H9 (cell line): Measurements from ENCODE around the gene ACTBL2. TPM values are rescaled to one million over a fixed set of nuclear protein-coding genes. Genes with fewer than 3 reads are reported as not detected.

ENCODE experiments used
- DNase-seq: peaks from one replicate; pipeline ENCODE4 v3.0.0-alpha.2; 2017
- H2AFZ ChIP-seq: one replicate; pipeline ENCODE4 v1.6.1; 2013; ENCODE audit warnings: mild to moderate bottlenecking, low read length, control low read depth, moderate library complexity
- H2AK5ac ChIP-seq: 2 replicates; pipeline ENCODE4 v1.6.1; 2013; ENCODE audit warnings: low read length, control low read depth, mixed read lengths; ENCODE audit not compliant: insufficient read length
- H2BK120ac ChIP-seq: one replicate; pipeline ENCODE4 v1.6.1; 2013; ENCODE audit warnings: low read depth, mild to moderate bottlenecking, low read length, control low read depth, inconsistent platforms; ENCODE audit not compliant: poor library complexity, severe bottlenecking
- H2BK12ac ChIP-seq: 2 replicates; pipeline ENCODE4 v1.6.1; 2013; ENCODE audit warnings: low read length, control low read depth, mixed read lengths, low read depth; ENCODE audit not compliant: insufficient read length
- H2BK15ac ChIP-seq: 2 replicates; pipeline ENCODE4 v1.6.1; 2013; ENCODE audit warnings: low read depth, low read length, control low read depth
- H2BK20ac ChIP-seq: one replicate; pipeline ENCODE4 v1.6.1; 2013; ENCODE audit warnings: low read depth, mild to moderate bottlenecking, low read length, control low read depth, inconsistent platforms; ENCODE audit not compliant: poor library complexity, severe bottlenecking
- H2BK5ac ChIP-seq: 2 replicates; pipeline ENCODE4 v1.6.1; 2013; ENCODE audit warnings: low read length, control low read depth, mixed read lengths; ENCODE audit not compliant: insufficient read length
- H3K14ac ChIP-seq: 2 replicates; pipeline ENCODE4 v1.6.1; 2013; ENCODE audit warnings: low read length, control low read depth; ENCODE audit not compliant: insufficient read depth
- H3K18ac ChIP-seq: 2 replicates; pipeline ENCODE4 v1.6.1; 2013; ENCODE audit warnings: low read depth, mild to moderate bottlenecking, mixed read lengths, low read length, control low read depth; ENCODE audit not compliant: insufficient read length
- H3K23ac ChIP-seq: 2 replicates; pipeline ENCODE4 v1.6.1; 2013; ENCODE audit warnings: low read length, control low read depth, mixed read lengths, low read depth; ENCODE audit not compliant: insufficient read length
- H3K23me2 ChIP-seq: 2 replicates; pipeline ENCODE4 v1.6.1; 2013; ENCODE audit warnings: low read depth, mild to moderate bottlenecking, mixed read lengths, low read length, control low read depth; ENCODE audit not compliant: insufficient read length, poor library complexity, severe bottlenecking
- H3K27ac ChIP-seq: 2 replicates; pipeline ENCODE4 v1.5.1; 2013; ENCODE audit warnings: low read length, control low read depth, mixed read lengths, low read depth; ENCODE audit not compliant: insufficient read length
- H3K27me3 ChIP-seq: 2 replicates; pipeline ENCODE4 v1.6.1; 2013; ENCODE audit warnings: low read length, control low read depth, inconsistent platforms; ENCODE audit not compliant: insufficient read depth
- H3K4ac ChIP-seq: 2 replicates; pipeline ENCODE4 v1.6.1; 2013; ENCODE audit warnings: low read depth, mild to moderate bottlenecking, control low read depth, inconsistent platforms, low read length, moderate library complexity
- H3K4me1 ChIP-seq: 2 replicates; pipeline ENCODE4 v1.6.1; 2013; ENCODE audit warnings: low read length, control low read depth, inconsistent platforms; ENCODE audit not compliant: insufficient read depth
- H3K4me2 ChIP-seq: 2 replicates; pipeline ENCODE4 v1.6.1; 2013; ENCODE audit warnings: low read length, control low read depth, mixed read lengths; ENCODE audit not compliant: insufficient read length, insufficient read depth
- H3K56ac ChIP-seq: 2 replicates; pipeline ENCODE4 v1.6.1; 2013; ENCODE audit warnings: low read depth, mild to moderate bottlenecking, mixed read lengths, low read length, control low read depth; ENCODE audit not compliant: insufficient read length
- H3K79me1 ChIP-seq: 2 replicates; pipeline ENCODE4 v1.6.1; 2013; ENCODE audit warnings: low read depth, mild to moderate bottlenecking, moderate library complexity, low read length, control low read depth, inconsistent platforms; ENCODE audit not compliant: insufficient read depth, poor library complexity, severe bottlenecking
- H3K79me2 ChIP-seq: 2 replicates; pipeline ENCODE4 v1.6.1; 2013; ENCODE audit warnings: low read length, control low read depth, inconsistent platforms; ENCODE audit not compliant: insufficient read depth
- H3K9ac ChIP-seq: 2 replicates; pipeline ENCODE4 v1.6.1; 2013; ENCODE audit warnings: low read length, control low read depth, mixed read lengths; ENCODE audit not compliant: insufficient read length; ENCODE audit errors: extremely low read depth
- H3K9me3 ChIP-seq: one replicate; pipeline ENCODE4 v1.6.1; 2013; ENCODE audit warnings: low read depth, low read length, inconsistent platforms; ENCODE audit not compliant: control insufficient read depth
- H3T11ph ChIP-seq: one replicate; pipeline ENCODE4 v1.6.1; 2013; ENCODE audit warnings: mild to moderate bottlenecking, low read length, control low read depth, inconsistent platforms
- H4K20me1 ChIP-seq: one replicate; pipeline ENCODE4 v1.6.1; 2013; ENCODE audit not compliant: control insufficient read depth, insufficient read length, insufficient read depth
- H4K5ac ChIP-seq: 2 replicates; pipeline ENCODE4 v1.6.1; 2013; ENCODE audit warnings: low read depth, mild to moderate bottlenecking, mixed read lengths, low read length, control low read depth; ENCODE audit not compliant: insufficient read length
- H4K8ac ChIP-seq: replicated peaks from 2 replicates; pipeline ENCODE4 v1.6.1; 2013; ENCODE audit warnings: low read length, control low read depth, mixed read lengths, low read depth; ENCODE audit not compliant: insufficient read length
- H4K91ac ChIP-seq: 2 replicates; pipeline ENCODE4 v1.6.1; 2013; ENCODE audit warnings: low read depth, mild to moderate bottlenecking, moderate library complexity, mixed read lengths, low read length, control low read depth; ENCODE audit not compliant: insufficient read length
- H3K27ac Mint-ChIP-seq, 3 experiments: 2 replicates in 2 of 3; 3 replicates in 1 of 3; pipeline ENCODE4 v1.8.0; 2020 to 2021; ENCODE audit warnings: mixed read lengths in 3 of 3, mild to moderate bottlenecking in 1 of 3, moderate library complexity in 1 of 3
- H3K27me3 Mint-ChIP-seq: 2 replicates; pipeline ENCODE4 v1.8.0; 2021; ENCODE audit warnings: low read depth, mild to moderate bottlenecking, moderate library complexity, mixed read lengths
- H3K36me3 Mint-ChIP-seq, 3 experiments: 2 replicates in 2 of 3; 3 replicates in 1 of 3; pipeline ENCODE4 v1.8.0; 2020 to 2021; ENCODE audit warnings: low read depth in 3 of 3, mixed read lengths in 3 of 3; ENCODE audit not compliant: insufficient read depth in 1 of 3
- H3K4me1 Mint-ChIP-seq, 2 experiments: 2 replicates each; pipeline ENCODE4 v1.8.0; 2020; ENCODE audit warnings: mixed read lengths in 2 of 2
- H3K4me3 Mint-ChIP-seq, 2 experiments: 2 replicates in 1 of 2; 3 replicates in 1 of 2; pipeline ENCODE4 v1.8.0; 2020 to 2021; ENCODE audit warnings: mild to moderate bottlenecking in 2 of 2, mixed read lengths in 2 of 2, moderate library complexity in 1 of 2
- H3K9me3 Mint-ChIP-seq, 2 experiments: 2 replicates in 1 of 2; 3 replicates in 1 of 2; pipeline ENCODE4 v1.8.0; 2020; ENCODE audit warnings: mild to moderate bottlenecking in 2 of 2, mixed read lengths in 2 of 2, moderate library complexity in 1 of 2
- CTCF ChIP-seq: fragments of 200-600 bp; sonication (generic); conservative IDR thresholded peaks from 3 replicates; pipeline ENCODE4 v1.8.0; 2021; ENCODE audit warnings: antibody characterized with exemption, mild to moderate bottlenecking
- WGBS: extraction: QIAGEN DNeasy Blood & Tissue Kit; methylation state at CpG from one replicate; pipeline ENCODE4 v1.1.7; 2013; ENCODE audit warnings: missing lambda C conversion rate, low lambda C conversion rate, mixed read lengths; ENCODE audit not compliant: insufficient read length; ENCODE audit errors: extremely low coverage; 5-methylcytosine and 5-hydroxymethylcytosine counted together
- total RNA-seq: library from RNA; stranded (reverse); gene quantifications from 2 replicates; pipeline ENCODE4 v1.2.1, GENCODE V29; 2021

The ACTBL2 gene
- total RNA-seq, 1 experiment from 2014 or later: not detected

GRCh38 chr5:57511321-57511720 is 28.7 kb upstream of the ACTBL2 start:
- Histone ChIP-seq H3K9me3 (no peaks in the 10 kb centered on the region), H3K56ac (no peak overlapping the region), H3K4me1 (no peaks in the 10 kb centered on the region), H4K8ac (no peak overlapping the region), H3K23ac (no peak overlapping the region), H2AFZ (no peak overlapping the region), H3K27me3 (no peaks in the 10 kb centered on the region), H3K4ac (no peak overlapping the region), H4K20me1 (no peaks in the 10 kb centered on the region), H3T11ph (no peak overlapping the region), H4K5ac (no peak overlapping the region), H3K23me2 (no peaks in the 10 kb centered on the region), H2BK15ac (no peak overlapping the region), H2BK12ac (no peak overlapping the region), H3K4me2 (no peak overlapping the region), H2AK5ac (no peak overlapping the region), H2BK20ac (no peak overlapping the region), H3K79me1 (no peaks in the 10 kb centered on the region), H3K18ac (no peak overlapping the region), H3K14ac (no peak overlapping the region), H3K79me2 (no peaks in the 10 kb centered on the region), H2BK120ac (no peak overlapping the region), H2BK5ac (no peak overlapping the region), H3K9ac (no peak overlapping the region), H3K27ac (no peak overlapping the region), H4K91ac (no peak overlapping the region)
- H3K4me1 Mint-ChIP-seq: no peaks in the 10 kb centered on the region
- H3K27ac Mint-ChIP-seq: no peak overlapping the region
- no peak for DNase-seq
- TF ChIP-seq CTCF: no peak
- H3K9me3 Mint-ChIP-seq: no peaks in the 10 kb centered on the region
- H3K4me3 Mint-ChIP-seq: no peak overlapping the region
- no peaks in the 10 kb centered on the region for H3K36me3 Mint-ChIP-seq
- no CpG with 5 or more reads among the region's 1 CpG for WGBS
- no peaks in the 10 kb centered on the region; the same call in 1 of the 2 replicates for H3K27me3 Mint-ChIP-seq
